22Rv1 (cell line): ENCODE data around the gene SDF2L1.
A peak's percentile ranks its signal among the peaks of the same experiment; 100 is the strongest.

Source experiments
- H3K27ac ChIP-seq: fragments of 450-650 bp; 2 replicates; pipeline ENCODE4 v1.5.1; 2017
- CTCF ChIP-seq: fragments of 450-650 bp; IDR thresholded peaks from 2 replicates; pipeline ENCODE4 v1.5.1; 2017; ENCODE audit warnings: mild to moderate bottlenecking
- ZFX ChIP-seq: fragments of 450-650 bp; IDR thresholded peaks from 2 replicates; pipeline ENCODE4 v1.6.1; 2017; ENCODE audit warnings: antibody characterized with exemption, borderline replicate concordance

Gene SDF2L1

GRCh38 chr22:21629255-21630149, 12.6 kb upstream of the SDF2L1 start, which contains the start of gene YDJC:
TSS of gene YDJC (minus strand) at chr22:21630022. CDS start at chr22:21630014, 8 bp downstream.
- peak; percentile 62 for TF ChIP-seq CTCF
- TF ChIP-seq ZFX, result no peak
- H3K27ac ChIP-seq, result peak within 1 kb of the TSS; percentile 89

- H3K27ac ChIP-seq, result no peak overlapping the region
- TF ChIP-seq ZFX (no peak), CTCF (no peak)
Measured at GRCh38 chr22:21631025-21631424, 11.1 kb upstream of the SDF2L1 start.

- H3K27ac ChIP-seq, result no peak within 1 kb of the TSS
Measured at GRCh38 chr22:21632237-21632895, 9.7 kb upstream of the SDF2L1 start, which contains the start of gene CCDC116. TSS of gene CCDC116 (plus strand) at chr22:21632760. CDS start at chr22:21633182, 422 bp downstream.

GRCh38 chr22:21632931-21633330, 9.2 kb upstream of the SDF2L1 start:
- TF ChIP-seq ZFX (no peak), CTCF (no peak)
- no peak overlapping the region for H3K27ac ChIP-seq

More at GRCh38 chr22:21632237-21632895, 9.7 kb upstream of the SDF2L1 start, which contains the start of gene CCDC116:
- TF ChIP-seq CTCF, result 0 out of 2 replicates have a peak, but pooled peaks have one; percentile 7
- TF ChIP-seq ZFX, result no peak

- TF ChIP-seq ZFX (no peak), CTCF (no peak)
Measured at GRCh38 chr22:21633481-21633880, 8.6 kb upstream of the SDF2L1 start.

GRCh38 chr22:21634081-21634480, 8.0 kb upstream of the SDF2L1 start:
- H3K27ac ChIP-seq, result no peak overlapping the region
- TF ChIP-seq ZFX (no peak), CTCF (no peak)

More at GRCh38 chr22:21633481-21633880, 8.6 kb upstream of the SDF2L1 start:
- no peak overlapping the region for H3K27ac ChIP-seq

GRCh38 chr22:21634844-21635243, 7.3 kb upstream of the SDF2L1 start:
- TF ChIP-seq CTCF, result no peak
- TF ChIP-seq ZFX, result no peak

More at GRCh38 chr22:21634844-21635243, 7.3 kb upstream of the SDF2L1 start:
- no peak overlapping the region for H3K27ac ChIP-seq
